Esophagus squamous epithelium (tissue), 5 donors: ENCODE data around the gene TMTC2. TPM values are rescaled to one million over a fixed set of nuclear protein-coding genes. Genes with fewer than 3 reads are reported as not detected.

Experiments
- DNase-seq: peaks from one replicate; lab custom pipeline; 2025; lab: John Stamatoyannopoulos, UW
- H3K27ac ChIP-seq, 4 donors: fragments of 200-600 bp; sonication (generic); one replicate each; pipeline ENCODE4 v1.5.1; 2016 to 2019; ENCODE audit warnings: mild to moderate bottlenecking in 1 of 4
- H3K27me3 ChIP-seq, 4 donors: fragments of 200-600 bp; sonication (generic); 1 replicate in 3 of 4; 2 replicates in 1 of 4; pipeline versions ENCODE4 v1.5.1 to v1.6.0; 2017 to 2021; ENCODE audit warnings: antibody characterized with exemption in 1 of 4
- H3K36me3 ChIP-seq, 3 donors: fragments of 200-600 bp; sonication (generic); one replicate each; pipeline ENCODE4 v1.5.1; 2016 to 2019
- H3K4me1 ChIP-seq, 3 donors: fragments of 200-600 bp; sonication (generic); one replicate each; pipeline ENCODE4 v1.5.1; 2017 to 2019
- H3K4me3 ChIP-seq, 4 donors: fragments of 200-600 bp; sonication (generic); 1 replicate in 3 of 4; 2 replicates in 1 of 4; pipeline ENCODE4 v1.5.1; 2016 to 2019; ENCODE audit warnings: mild to moderate bottlenecking in 2 of 4, moderate library complexity in 1 of 4
- H3K9me3 ChIP-seq, 3 donors: fragments of 200-600 bp; sonication (generic); one replicate each; pipeline ENCODE4 v1.5.1; 2016 to 2019
- POLR2A ChIP-seq, 4 donors: fragments of 450-650 bp; IDR thresholded peaks; one replicate each; pipeline ENCODE4 v1.6.1; 2017; ENCODE audit warnings: antibody characterized with exemption in 4 of 4, mild to moderate bottlenecking in 4 of 4, moderate library complexity in 3 of 4
- WGBS, 2 donors: methylation state at CpG; one replicate each; pipeline ENCODE4 v1.1.5; 2018; 5-methylcytosine and 5-hydroxymethylcytosine counted together
- intact Hi-C: fragments of 100-400 bp; cut with DNase I; formaldehyde crosslinking; loops from one replicate; pipeline ENCODE4 v1.15.0; 2022
- total RNA-seq, 4 donors: library from RNA; depleted of rRNA; stranded (reverse); fragments of >200 nt; gene quantifications; one replicate each; pipeline ENCODE4 v1.1.0, GENCODE V29; 2016
- TF ChIP-seq, protein P1 (sequence below), 6 experiments: fragments of 450-650 bp in 4 of 6; fragments of 200-600 bp in 2 of 6; sonication (generic) in 2 of 6; IDR thresholded peaks; one replicate each; pipeline ENCODE4 v1.5.1; 2016 to 2019; ENCODE audit warnings: antibody characterized with exemption in 6 of 6, mild to moderate bottlenecking in 4 of 6, moderate library complexity in 4 of 6
- donor health status: DM: yes; HTN: yes; CAD: no.

The TMTC2 gene
- total RNA-seq, 4 donors from 2014 or later, result 18.3 to 27.0 (median 21.8) TPM

- intact Hi-C loops, result no loop called here
- no peaks in the 10 kb centered on the region for H3K9me3 ChIP-seq
- no peaks in the 10 kb centered on the region for H3K4me1 ChIP-seq
- H3K27ac ChIP-seq, result no peak overlapping the region
- WGBS, 2 donors, result 78 to 88% methylated on average over 1 of the region's 1 CpG
- no peak for DNase-seq
- H3K27me3 ChIP-seq, result no peaks in the 10 kb centered on the region
- TF ChIP-seq POLR2A (IDR thresholded peaks at IDR 0.05), result no peak
- TF ChIP-seq, protein P1, sequence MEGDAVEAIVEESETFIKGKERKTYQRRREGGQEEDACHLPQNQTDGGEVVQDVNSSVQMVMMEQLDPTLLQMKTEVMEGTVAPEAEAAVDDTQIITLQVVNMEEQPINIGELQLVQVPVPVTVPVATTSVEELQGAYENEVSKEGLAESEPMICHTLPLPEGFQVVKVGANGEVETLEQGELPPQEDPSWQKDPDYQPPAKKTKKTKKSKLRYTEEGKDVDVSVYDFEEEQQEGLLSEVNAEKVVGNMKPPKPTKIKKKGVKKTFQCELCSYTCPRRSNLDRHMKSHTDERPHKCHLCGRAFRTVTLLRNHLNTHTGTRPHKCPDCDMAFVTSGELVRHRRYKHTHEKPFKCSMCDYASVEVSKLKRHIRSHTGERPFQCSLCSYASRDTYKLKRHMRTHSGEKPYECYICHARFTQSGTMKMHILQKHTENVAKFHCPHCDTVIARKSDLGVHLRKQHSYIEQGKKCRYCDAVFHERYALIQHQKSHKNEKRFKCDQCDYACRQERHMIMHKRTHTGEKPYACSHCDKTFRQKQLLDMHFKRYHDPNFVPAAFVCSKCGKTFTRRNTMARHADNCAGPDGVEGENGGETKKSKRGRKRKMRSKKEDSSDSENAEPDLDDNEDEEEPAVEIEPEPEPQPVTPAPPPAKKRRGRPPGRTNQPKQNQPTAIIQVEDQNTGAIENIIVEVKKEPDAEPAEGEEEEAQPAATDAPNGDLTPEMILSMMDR (IDR thresholded peaks at IDR 0.05), result no peak
- no peaks in the 10 kb centered on the region for H3K36me3 ChIP-seq
- H3K4me3 ChIP-seq, result no peak overlapping the region
These were observed 482.0 kb downstream of the TMTC2 start for GRCh38 chr12:83168751-83169150.

DNA sequence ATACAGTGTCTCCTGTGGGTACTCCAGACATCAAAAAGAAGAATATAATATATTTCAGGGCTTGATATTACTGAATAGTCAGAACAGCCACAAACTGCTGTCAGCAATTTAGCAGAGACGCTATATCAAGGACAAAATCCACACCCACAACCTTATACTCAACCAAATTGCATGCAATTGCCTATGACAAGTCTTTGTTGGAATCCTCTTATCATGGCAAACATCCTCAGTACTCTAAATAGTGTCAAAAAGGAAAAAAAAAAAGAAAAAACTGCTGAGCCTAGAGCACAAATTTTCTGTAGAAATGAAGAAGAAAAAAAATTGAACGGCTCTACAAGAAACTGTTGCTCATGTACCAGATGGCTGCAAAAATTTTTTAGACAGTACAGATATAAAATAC is 485.7 kb downstream of the TMTC2 start:
- Histone ChIP-seq H3K4me1 (no peaks in the 10 kb centered on the region), H3K9me3 (no peaks in the 10 kb centered on the region), H3K27me3 (no peaks in the 10 kb centered on the region), H3K27ac (no peak overlapping the region), H3K36me3 (no peaks in the 10 kb centered on the region), H3K4me3 (no peak overlapping the region)
- intact Hi-C loops, result no loop called here
- TF ChIP-seq POLR2A (IDR thresholded peaks at IDR 0.05), result no peak
- TF ChIP-seq, protein P1 (IDR thresholded peaks at IDR 0.05), result no peak
- 72% methylated on average over 2 of the region's 2 CpGs for WGBS, 2 donors
- no peak for DNase-seq

GRCh38 chr12:83172866-83173649 is 486.4 kb downstream of the TMTC2 start:
- H3K27ac ChIP-seq, result no peak overlapping the region
- no peak overlapping the region for H3K4me3 ChIP-seq
- no peaks in the 10 kb centered on the region for H3K36me3 ChIP-seq
- TF ChIP-seq POLR2A (IDR thresholded peaks at IDR 0.05), result no peak
- TF ChIP-seq, protein P1 (IDR thresholded peaks at IDR 0.05), result no peak
- WGBS, 2 donors, result 52 to 62% methylated on average over 7 of the region's 7 CpGs
- no peaks in the 10 kb centered on the region for H3K4me1 ChIP-seq
- DNase-seq, result no peak
- intact Hi-C loops, result no loop called here
- H3K27me3 ChIP-seq, result no peaks in the 10 kb centered on the region
- no peaks in the 10 kb centered on the region for H3K9me3 ChIP-seq

- DNase-seq, result no peak
- Histone ChIP-seq H3K9me3 (no peaks in the 10 kb centered on the region), H3K27ac (no peak overlapping the region), H3K4me3 (no peak overlapping the region), H3K36me3 (no peaks in the 10 kb centered on the region), H3K27me3 (no peaks in the 10 kb centered on the region), H3K4me1 (no peaks in the 10 kb centered on the region)
- intact Hi-C loops, result no loop called here
- no peak for TF ChIP-seq POLR2A (IDR thresholded peaks at IDR 0.05)
- TF ChIP-seq, protein P1 (IDR thresholded peaks at IDR 0.05), result no peak
These were observed 493.3 kb downstream of the TMTC2 start for GRCh38 chr12:83179999-83180398.

- H3K36me3 ChIP-seq, result no peaks in the 10 kb centered on the region
- no peak overlapping the region for H3K4me3 ChIP-seq
- TF ChIP-seq POLR2A (IDR thresholded peaks at IDR 0.05), result no peak
- TF ChIP-seq, protein P1 (IDR thresholded peaks at IDR 0.05), result no peak
- H3K9me3 ChIP-seq, result no peaks in the 10 kb centered on the region
- H3K27ac ChIP-seq, result no peak overlapping the region
- intact Hi-C loops, result no loop called here
- 67 to 92% methylated on average over 1 of the region's 1 CpG for WGBS, 2 donors
- DNase-seq, result no peak
- H3K27me3 ChIP-seq, result no peaks in the 10 kb centered on the region
- no peaks in the 10 kb centered on the region for H3K4me1 ChIP-seq
These were observed 494.4 kb downstream of the TMTC2 start for GRCh38 chr12:83181074-83181473.
